ENCODE data around the gene GRIA3.
A peak's percentile ranks its signal among the peaks of the same experiment; 100 is the strongest.

The GRIA3 gene

DNA sequence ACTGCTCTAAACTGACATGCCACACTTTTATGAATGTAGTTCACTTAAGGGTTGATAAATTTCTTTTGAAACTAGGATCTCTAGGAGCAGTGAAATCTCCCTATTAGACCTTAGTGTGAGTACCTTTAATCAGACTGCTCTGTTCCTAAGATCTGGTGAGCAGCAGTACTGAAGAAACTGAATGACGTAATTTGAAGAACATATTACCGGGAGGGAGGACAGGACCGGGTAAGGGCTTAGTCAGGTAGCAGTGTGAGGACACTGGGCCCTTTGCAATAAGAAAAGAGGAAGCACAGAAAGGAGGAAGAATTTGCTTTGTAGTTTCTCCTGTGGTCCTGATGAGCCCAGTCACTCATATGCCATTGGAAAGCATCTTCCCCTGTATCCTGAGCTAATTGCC lies 293.6 kb downstream of the GRIA3 start:
- H3K4me3 ChIP-seq (replicated peaks; ENCODE audit: low read depth, low read length), result no peak overlapping the region
- no peak for DNase-seq (ENCODE audit: low read depth)
- no peak for TF ChIP-seq CTCF (IDR thresholded peaks at IDR 0.05; ENCODE audit: low read length, missing control alignments)

- DNase-seq (ENCODE audit: low read depth), result peak; percentile 58
- no peak overlapping the region for H3K4me3 ChIP-seq (replicated peaks; ENCODE audit: low read depth, low read length)
- TF ChIP-seq CTCF (IDR thresholded peaks at IDR 0.05; ENCODE audit: low read length, missing control alignments), result no peak
These were observed 298.1 kb downstream of the GRIA3 start for GRCh38 chrX:123481913-123482851.

DNA sequence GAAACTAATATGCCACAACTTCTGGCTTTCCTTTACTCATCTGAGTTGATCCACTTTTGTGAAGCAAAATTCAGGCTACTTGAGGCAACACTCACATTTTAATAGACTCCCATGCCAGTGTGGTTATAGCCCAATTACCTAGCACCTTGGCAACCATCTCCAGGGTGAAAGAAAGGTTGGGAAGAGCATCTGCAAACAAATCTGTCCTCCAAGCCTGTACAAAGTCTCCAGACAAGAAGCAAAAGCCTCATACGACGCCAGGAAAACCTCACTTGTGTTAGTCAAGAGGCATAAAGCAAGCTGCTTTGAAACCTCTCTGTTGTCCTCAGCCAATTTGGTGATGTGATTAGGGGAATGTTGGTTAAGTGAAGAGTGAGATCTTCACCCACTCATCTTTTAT lies 302.2 kb downstream of the GRIA3 start:
- TF ChIP-seq CTCF (IDR thresholded peaks at IDR 0.05; ENCODE audit: low read length, missing control alignments), result no peak
- DNase-seq (ENCODE audit: low read depth), result no peak
- no peak overlapping the region for H3K4me3 ChIP-seq (replicated peaks; ENCODE audit: low read depth, low read length)

DNA sequence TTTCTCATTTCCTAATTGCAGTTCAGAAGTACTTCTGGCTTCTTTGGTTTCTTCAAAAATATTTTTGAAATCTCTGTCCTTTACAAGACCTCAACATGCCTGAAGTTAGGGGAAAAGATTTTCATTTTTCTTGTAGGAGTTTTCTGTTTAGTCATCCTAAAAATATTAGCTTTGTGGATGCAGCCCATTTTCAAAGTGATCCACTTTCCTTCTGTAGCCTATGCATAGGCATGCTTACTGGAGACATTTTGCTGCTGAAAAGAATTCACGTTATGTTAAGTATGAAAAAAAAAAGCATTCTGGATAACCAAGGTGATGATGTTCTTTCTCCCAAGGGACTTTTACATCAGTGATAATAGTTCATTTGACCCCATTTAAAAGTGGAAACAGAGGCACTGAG lies 303.2 kb downstream of the GRIA3 start:
- no peak overlapping the region for H3K4me3 ChIP-seq (replicated peaks; ENCODE audit: low read depth, low read length)
- TF ChIP-seq CTCF (IDR thresholded peaks at IDR 0.05; ENCODE audit: low read length, missing control alignments), result no peak
- DNase-seq (ENCODE audit: low read depth), result no peak

- H3K4me3 ChIP-seq (replicated peaks; ENCODE audit: low read depth, low read length), result no peak overlapping the region
- DNase-seq (ENCODE audit: low read depth), result no peak
- no peak for TF ChIP-seq CTCF (IDR thresholded peaks at IDR 0.05; ENCODE audit: low read length, missing control alignments)
These were observed 303.6 kb downstream of the GRIA3 start for GRCh38 chrX:123487669-123488068.

DNA sequence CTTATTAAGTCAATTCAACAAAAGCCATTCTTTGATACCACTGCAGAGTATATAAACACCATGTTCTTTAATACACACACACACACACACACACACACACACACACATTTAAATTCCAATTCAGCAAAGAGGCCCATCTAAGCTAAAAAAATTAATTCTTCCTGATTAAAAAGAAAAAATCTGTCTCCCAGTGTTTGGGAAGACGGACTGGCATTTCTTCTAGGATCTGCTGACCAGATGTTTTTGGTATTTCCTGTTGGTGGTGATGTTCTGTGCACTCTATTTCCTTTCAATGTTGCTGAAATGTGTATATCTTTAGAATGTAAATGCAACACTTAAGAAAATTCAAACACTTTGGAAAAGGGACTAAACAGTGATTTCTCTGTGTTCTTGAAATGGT lies 304.9 kb downstream of the GRIA3 start:
- no peak for TF ChIP-seq CTCF (IDR thresholded peaks at IDR 0.05; ENCODE audit: low read length, missing control alignments)

DNA sequence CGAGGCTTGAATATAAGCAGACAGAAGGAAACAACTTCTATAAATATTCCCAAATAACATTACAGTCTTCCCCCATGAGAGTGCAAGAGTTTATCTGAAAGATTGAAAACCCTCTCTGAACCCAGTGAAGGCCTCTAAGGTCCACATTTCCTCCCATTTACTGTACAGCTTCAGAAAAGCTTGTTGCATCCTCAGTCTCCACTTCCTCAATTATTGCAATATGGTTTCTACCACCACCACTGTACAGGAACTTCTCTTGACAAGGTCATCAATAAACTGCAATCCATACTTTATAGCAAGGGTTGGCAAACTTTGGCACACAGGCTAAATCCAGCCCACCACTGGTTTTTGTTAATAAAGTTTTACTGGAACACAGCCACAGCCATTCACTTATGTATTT lies 309.8 kb downstream of the GRIA3 start:
- H3K4me3 ChIP-seq (replicated peaks; ENCODE audit: low read depth, low read length), result no peak overlapping the region
- no peak for DNase-seq (ENCODE audit: low read depth)
- TF ChIP-seq CTCF (IDR thresholded peaks at IDR 0.05; ENCODE audit: low read length, missing control alignments), result no peak

More for the DNA sequence above, 304.9 kb downstream of the GRIA3 start:
- DNase-seq (ENCODE audit: low read depth), result peak; percentile 14
- no peak overlapping the region for H3K4me3 ChIP-seq (replicated peaks; ENCODE audit: low read depth, low read length)
